ENCODE data around the gene MEGF9. TPM values are rescaled to one million over a fixed set of nuclear protein-coding genes. Genes with fewer than 3 reads are reported as not detected.
A peak's percentile ranks its signal among the peaks of the same experiment; 100 is the strongest.

The MEGF9 gene
- total and polyA plus RNA-seq, 2 of the 13 experiments (the other 11 are each of a cell fraction or from before 2014, with no cell fraction given) = 3.1 to 3.3 TPM

DNA sequence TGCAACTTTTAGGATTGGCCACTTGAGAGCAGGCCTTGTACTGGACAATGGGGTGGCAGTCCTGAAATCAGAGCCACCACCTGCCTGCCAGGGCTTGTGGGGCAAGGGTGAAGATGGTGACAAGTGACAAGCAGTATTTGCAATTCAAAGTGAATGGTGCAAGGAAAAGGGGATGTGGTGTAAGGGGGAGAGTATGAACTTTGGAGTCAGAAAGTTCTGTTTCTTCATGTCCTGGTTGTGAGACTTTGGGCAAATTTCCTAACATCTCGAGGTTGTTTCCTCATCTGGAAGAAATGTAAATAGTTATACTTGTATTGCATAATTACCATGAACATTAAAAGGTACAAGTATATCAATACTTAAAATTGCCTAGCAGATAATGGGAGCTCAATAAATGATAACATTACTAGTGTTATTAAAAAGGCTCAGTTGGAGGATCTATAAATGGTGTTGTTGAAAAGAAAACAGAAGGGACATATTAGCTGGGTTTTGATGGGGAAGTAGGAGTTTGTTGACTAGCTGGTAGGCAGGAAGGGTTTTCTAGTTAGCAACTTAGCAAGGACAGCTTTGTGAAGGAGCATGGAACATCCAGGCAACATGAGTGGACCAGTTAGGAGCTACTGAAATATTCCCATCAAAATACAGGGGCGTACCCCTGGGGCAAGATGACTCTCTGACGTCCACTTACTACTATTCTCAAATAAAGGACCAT lies 21.3 kb upstream of the MEGF9 start (continued):
- TF ChIP-seq, protein P1, sequence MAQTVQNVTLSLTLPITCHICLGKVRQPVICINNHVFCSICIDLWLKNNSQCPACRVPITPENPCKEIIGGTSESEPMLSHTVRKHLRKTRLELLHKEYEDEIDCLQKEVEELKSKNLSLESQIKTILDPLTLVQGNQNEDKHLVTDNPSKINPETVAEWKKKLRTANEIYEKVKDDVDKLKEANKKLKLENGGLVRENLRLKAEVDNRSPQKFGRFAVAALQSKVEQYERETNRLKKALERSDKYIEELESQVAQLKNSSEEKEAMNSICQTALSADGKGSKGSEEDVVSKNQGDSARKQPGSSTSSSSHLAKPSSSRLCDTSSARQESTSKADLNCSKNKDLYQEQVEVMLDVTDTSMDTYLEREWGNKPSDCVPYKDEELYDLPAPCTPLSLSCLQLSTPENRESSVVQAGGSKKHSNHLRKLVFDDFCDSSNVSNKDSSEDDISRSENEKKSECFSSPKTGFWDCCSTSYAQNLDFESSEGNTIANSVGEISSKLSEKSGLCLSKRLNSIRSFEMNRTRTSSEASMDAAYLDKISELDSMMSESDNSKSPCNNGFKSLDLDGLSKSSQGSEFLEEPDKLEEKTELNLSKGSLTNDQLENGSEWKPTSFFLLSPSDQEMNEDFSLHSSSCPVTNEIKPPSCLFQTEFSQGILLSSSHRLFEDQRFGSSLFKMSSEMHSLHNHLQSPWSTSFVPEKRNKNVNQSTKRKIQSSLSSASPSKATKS (CRISPR knock-in tag; IDR thresholded peaks at IDR 0.05) = no peak
- TF ChIP-seq ZNF652 (CRISPR knock-in tag; IDR thresholded peaks at IDR 0.05; ENCODE audit: borderline replicate concordance, low read depth) (no peak), FOXA1 (IDR thresholded peaks at IDR 0.05) (no peak), FOXA1 (CRISPR knock-in tag; IDR thresholded peaks at IDR 0.05) (peak; percentile 82), BORCS8-MEF2B (CRISPR knock-in tag; IDR thresholded peaks at IDR 0.05) (no peak)

GRCh38 chr9:120734607-120735410 lies 20.5 kb upstream of the MEGF9 start:
- ATAC-seq (peak; percentile 4; the same call in 2 of the 3 replicates), FAIRE-seq (no peak), DNase-seq (ENCODE audit: low spot score) (no peak)
- H3K27me3 ChIP-seq (ENCODE audit: control insufficient read depth in 1 of 2, insufficient read depth in 2 of 2, low read length in 2 of 2) = no peaks in the 10 kb centered on the region
- peak overlapping the region; percentile 34 for H3K4me2 ChIP-seq (ENCODE audit: low read depth, low read length)
- intact Hi-C loops (cut with micrococcal nuclease; ENCODE audit: unreplicated experiment) (loop anchor here (5.0 kb wide), 1 partner anchor 118 kb away; no protein-coding TSS in a partner anchor), in situ Hi-C loops (cut with HindIII; ENCODE audit: extremely low pct_ligation_motif_present, low pct_unique_long_range_greater_than_20kb) (loop anchor here (5.0 kb wide), 1 partner anchor 113 kb away; no protein-coding TSS in a partner anchor)
- peak overlapping the region in 1 of 3 experiments; percentile 4; a peak in 1 of 6 replicates for H3K4me3 ChIP-seq (replicated peaks in 1 of 3; ENCODE audit: insufficient read depth in 1 of 3, low read depth in 2 of 3, low read length in 3 of 3)
- H3K9me3 ChIP-seq (ENCODE audit: low read length) = no peaks in the 10 kb centered on the region
- 11% methylated on average over 1 of the region's 2 CpGs for WGBS (ENCODE audit: low lambda C conversion rate)
- peaks cover 66% of the 10 kb centered on the region for H3K4me1 ChIP-seq (ENCODE audit: insufficient read depth, low read length)
- ChIA-PET CTCF (ENCODE audit: low intra/inter-chr PET ratio, low total read pairs) (no interaction called here), POLR2A (interaction anchor here (0.6 to 1.6 kb wide), 3 partner anchors 20 to 95 kb away, joined by 3 to 4 read pairs (median 3); no protein-coding TSS in a partner anchor)
- peak overlapping the region; percentile 65 for H3K27ac ChIP-seq (ENCODE audit: extremely low read length, insufficient read depth, low read length)
- no peak overlapping the region for H2AFZ ChIP-seq (ENCODE audit: low read length)
- H3K9ac ChIP-seq (ENCODE audit: insufficient read depth, low read depth, low read length) = 0 out of 2 replicates have a peak overlapping the region, but pooled peaks have one; percentile 9
- BruUV-seq (replicated peaks) = no TSS peak
- H4K20me1 ChIP-seq (ENCODE audit: insufficient read depth, low read length) = no peaks in the 10 kb centered on the region
- no peaks in the 10 kb centered on the region for H3K79me2 ChIP-seq (ENCODE audit: insufficient read depth, low read length)
- H3K36me3 ChIP-seq (replicated peaks in 1 of 2; ENCODE audit: control insufficient read depth in 1 of 2, insufficient read depth in 2 of 2, low read length in 2 of 2) = no peaks in the 10 kb centered on the region
- no peak for TF ChIP-seq FOXA1 (IDR thresholded peaks at IDR 0.05)
- no peak for TF ChIP-seq FOXA1 (CRISPR knock-in tag; IDR thresholded peaks at IDR 0.05)
- TF ChIP-seq DR1 (CRISPR knock-in tag; IDR thresholded peaks at IDR 0.05) = no peak
- TF ChIP-seq, protein P2, sequence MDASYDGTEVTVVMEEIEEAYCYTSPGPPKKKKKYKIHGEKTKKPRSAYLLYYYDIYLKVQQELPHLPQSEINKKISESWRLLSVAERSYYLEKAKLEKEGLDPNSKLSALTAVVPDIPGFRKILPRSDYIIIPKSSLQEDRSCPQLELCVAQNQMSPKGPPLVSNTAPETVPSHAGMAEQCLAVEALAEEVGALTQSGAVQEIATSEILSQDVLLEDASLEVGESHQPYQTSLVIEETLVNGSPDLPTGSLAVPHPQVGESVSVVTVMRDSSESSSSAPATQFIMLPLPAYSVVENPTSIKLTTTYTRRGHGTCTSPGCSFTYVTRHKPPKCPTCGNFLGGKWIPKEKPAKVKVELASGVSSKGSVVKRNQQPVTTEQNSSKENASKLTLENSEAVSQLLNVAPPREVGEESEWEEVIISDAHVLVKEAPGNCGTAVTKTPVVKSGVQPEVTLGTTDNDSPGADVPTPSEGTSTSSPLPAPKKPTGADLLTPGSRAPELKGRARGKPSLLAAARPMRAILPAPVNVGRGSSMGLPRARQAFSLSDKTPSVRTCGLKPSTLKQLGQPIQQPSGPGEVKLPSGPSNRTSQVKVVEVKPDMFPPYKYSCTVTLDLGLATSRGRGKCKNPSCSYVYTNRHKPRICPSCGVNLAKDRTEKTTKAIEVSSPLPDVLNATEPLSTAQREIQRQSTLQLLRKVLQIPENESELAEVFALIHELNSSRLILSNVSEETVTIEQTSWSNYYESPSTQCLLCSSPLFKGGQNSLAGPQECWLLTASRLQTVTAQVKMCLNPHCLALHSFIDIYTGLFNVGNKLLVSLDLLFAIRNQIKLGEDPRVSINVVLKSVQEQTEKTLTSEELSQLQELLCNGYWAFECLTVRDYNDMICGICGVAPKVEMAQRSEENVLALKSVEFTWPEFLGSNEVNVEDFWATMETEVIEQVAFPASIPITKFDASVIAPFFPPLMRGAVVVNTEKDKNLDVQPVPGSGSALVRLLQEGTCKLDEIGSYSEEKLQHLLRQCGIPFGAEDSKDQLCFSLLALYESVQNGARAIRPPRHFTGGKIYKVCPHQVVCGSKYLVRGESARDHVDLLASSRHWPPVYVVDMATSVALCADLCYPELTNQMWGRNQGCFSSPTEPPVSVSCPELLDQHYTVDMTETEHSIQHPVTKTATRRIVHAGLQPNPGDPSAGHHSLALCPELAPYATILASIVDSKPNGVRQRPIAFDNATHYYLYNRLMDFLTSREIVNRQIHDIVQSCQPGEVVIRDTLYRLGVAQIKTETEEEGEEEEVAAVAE (CRISPR knock-in tag; IDR thresholded peaks at IDR 0.05; ENCODE audit: borderline replicate concordance) = no peak
- TF ChIP-seq ZNF3 (CRISPR knock-in tag; IDR thresholded peaks at IDR 0.05) = peak; percentile 95
- TF ChIP-seq, protein P1 (CRISPR knock-in tag; IDR thresholded peaks at IDR 0.05) = no peak
